ENCODE data around the gene HYI. TPM values are rescaled to one million over a fixed set of nuclear protein-coding genes. Genes with fewer than 3 reads are reported as not detected.

Gene HYI
- total and polyA plus RNA-seq, 4 donors, result 26.9 to 34.9 (median 29.8) TPM

DNA sequence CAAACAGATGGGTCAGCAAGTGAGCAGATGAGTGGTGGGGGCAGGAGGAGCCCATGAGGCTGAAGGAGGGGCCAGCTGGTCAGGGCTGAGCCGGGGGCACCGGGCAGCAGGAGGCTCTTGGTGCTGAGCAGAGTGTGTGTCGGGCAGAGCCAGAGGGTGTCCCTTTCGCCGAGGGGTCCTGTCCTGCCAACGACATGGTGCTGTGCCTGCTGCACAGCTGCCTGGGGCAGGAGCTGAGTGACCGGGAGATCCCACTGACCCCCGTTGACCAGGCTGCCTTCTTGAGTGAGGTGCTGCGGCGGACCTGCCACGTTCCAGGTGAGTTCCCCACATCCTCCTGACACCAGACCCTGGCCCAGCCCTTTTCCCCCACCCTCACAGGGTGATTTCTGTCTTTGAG lies 27.5 kb downstream of the HYI start:
- WGBS, result 89% methylated on average over 11 of the region's 11 CpGs
- Histone ChIP-seq H3K4me3 (ENCODE audit: low read depth in 1 of 3, low read length in 3 of 3) (no peak overlapping the region), H3K9ac (ENCODE audit: low read depth in 1 of 2, low read length in 2 of 2) (no peak overlapping the region), H3K27ac (ENCODE audit: low read depth in 1 of 2, low read length in 2 of 2) (no peak overlapping the region), H3K9me3 (ENCODE audit: control insufficient read depth in 4 of 4, low read length in 3 of 4) (no peaks in the 10 kb centered on the region), H3K36me3 (ENCODE audit: control insufficient read depth in 4 of 4, insufficient read depth in 3 of 4, low read depth in 1 of 4, low read length in 3 of 4) (peaks cover 27 to 86% (median 60%) of the 10 kb centered on the region in 4 donors), H3K4me1 (ENCODE audit: control insufficient read depth in 4 of 4, insufficient read depth in 4 of 4, low read length in 3 of 4) (no peaks in the 10 kb centered on the region), H3K27me3 (ENCODE audit: control insufficient read depth in 4 of 4, insufficient read depth in 4 of 4, low read length in 3 of 4) (no peaks in the 10 kb centered on the region)
- TF ChIP-seq HNF4G (IDR thresholded peaks at IDR 0.05) (no peak), EGR1 (IDR thresholded peaks at IDR 0.05; ENCODE audit: low read depth in 2 of 2) (no peak), CTCF (IDR thresholded peaks at IDR 0.05; ENCODE audit: low read depth, low read length, missing input control) (no peak), TAF1 (conservative IDR thresholded peaks at IDR 0.05) (no peak), RAD21 (IDR thresholded peaks at IDR 0.05) (no peak), SP1 (IDR thresholded peaks at IDR 0.05) (no peak), JUND (IDR thresholded peaks at IDR 0.05) (no peak), NR2F2 (IDR thresholded peaks at IDR 0.05) (no peak), MAX (IDR thresholded peaks at IDR 0.05) (no peak), HNF4A (conservative IDR thresholded peaks at IDR 0.05) (no peak), RXRA (IDR thresholded peaks at IDR 0.05) (no peak), FOXA1 (IDR thresholded peaks at IDR 0.05) (no peak), REST (IDR thresholded peaks at IDR 0.05) (no peak), YY1 (IDR thresholded peaks at IDR 0.05) (no peak), GABPA (IDR thresholded peaks at IDR 0.05 in 1 of 2, conservative IDR thresholded peaks at IDR 0.05 in 1 of 2) (no peak), ATF3 (IDR thresholded peaks at IDR 0.05) (no peak)
- TF ChIP-seq, protein P1, sequence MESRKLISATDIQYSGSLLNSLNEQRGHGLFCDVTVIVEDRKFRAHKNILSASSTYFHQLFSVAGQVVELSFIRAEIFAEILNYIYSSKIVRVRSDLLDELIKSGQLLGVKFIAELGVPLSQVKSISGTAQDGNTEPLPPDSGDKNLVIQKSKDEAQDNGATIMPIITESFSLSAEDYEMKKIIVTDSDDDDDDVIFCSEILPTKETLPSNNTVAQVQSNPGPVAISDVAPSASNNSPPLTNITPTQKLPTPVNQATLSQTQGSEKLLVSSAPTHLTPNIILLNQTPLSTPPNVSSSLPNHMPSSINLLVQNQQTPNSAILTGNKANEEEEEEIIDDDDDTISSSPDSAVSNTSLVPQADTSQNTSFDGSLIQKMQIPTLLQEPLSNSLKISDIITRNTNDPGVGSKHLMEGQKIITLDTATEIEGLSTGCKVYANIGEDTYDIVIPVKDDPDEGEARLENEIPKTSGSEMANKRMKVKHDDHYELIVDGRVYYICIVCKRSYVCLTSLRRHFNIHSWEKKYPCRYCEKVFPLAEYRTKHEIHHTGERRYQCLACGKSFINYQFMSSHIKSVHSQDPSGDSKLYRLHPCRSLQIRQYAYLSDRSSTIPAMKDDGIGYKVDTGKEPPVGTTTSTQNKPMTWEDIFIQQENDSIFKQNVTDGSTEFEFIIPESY (IDR thresholded peaks at IDR 0.05), result no peak
- no peak for DNase-seq (ENCODE audit: low spot score)

DNA sequence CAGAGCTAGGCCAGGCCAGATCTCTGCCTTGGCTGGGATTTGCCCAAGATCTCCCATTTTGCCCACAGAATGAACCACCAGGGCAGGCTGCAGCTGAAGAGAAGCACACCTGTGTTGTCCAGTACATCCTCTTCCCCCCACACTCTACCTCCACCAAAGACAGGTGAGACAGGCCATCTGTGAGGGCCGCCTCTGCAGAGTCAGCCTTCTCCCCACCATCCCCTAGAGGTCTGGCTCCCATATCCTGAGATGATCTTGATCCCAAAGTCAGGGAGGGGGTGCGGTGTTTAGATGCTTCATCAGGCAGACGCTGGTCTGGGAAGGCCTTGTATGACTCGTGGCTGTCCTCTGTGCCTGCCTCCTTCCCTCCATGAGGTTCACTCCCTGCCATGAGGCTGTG lies 28.7 kb downstream of the HYI start:
- Histone ChIP-seq H3K9me3 (ENCODE audit: control insufficient read depth in 4 of 4, low read length in 3 of 4) (no peaks in the 10 kb centered on the region), H3K27me3 (ENCODE audit: control insufficient read depth in 4 of 4, insufficient read depth in 4 of 4, low read length in 3 of 4) (no peaks in the 10 kb centered on the region), H3K36me3 (ENCODE audit: control insufficient read depth in 4 of 4, insufficient read depth in 3 of 4, low read depth in 1 of 4, low read length in 3 of 4) (peaks cover 32 to 86% (median 61%) of the 10 kb centered on the region in 4 donors), H3K4me1 (ENCODE audit: control insufficient read depth in 4 of 4, insufficient read depth in 4 of 4, low read length in 3 of 4) (no peaks in the 10 kb centered on the region), H3K27ac (ENCODE audit: low read depth in 1 of 2, low read length in 2 of 2) (no peak overlapping the region), H3K9ac (ENCODE audit: low read depth in 1 of 2, low read length in 2 of 2) (no peak overlapping the region), H3K4me3 (ENCODE audit: low read depth in 1 of 3, low read length in 3 of 3) (no peak overlapping the region)
- TF ChIP-seq ATF3 (IDR thresholded peaks at IDR 0.05), result no peak
- no peak for TF ChIP-seq TAF1 (conservative IDR thresholded peaks at IDR 0.05)
- TF ChIP-seq YY1 (IDR thresholded peaks at IDR 0.05), result no peak
- TF ChIP-seq, protein P1 (IDR thresholded peaks at IDR 0.05), result no peak
- 94% methylated on average over 4 of the region's 4 CpGs for WGBS
- DNase-seq (ENCODE audit: low spot score), result no peak

All from liver (tissue), 9 donors.